Stimulated activated CD4-positive, alpha-beta T cell treated with anti-CD3 and anti-CD28 coated beads, Interleukin-4, amount 100 ng/mL, for 24 hours (primary cell): ENCODE data around the gene OGFR.

Experiments
- DNase-seq: peaks from one replicate; pipeline ENCODE4 v3.0.0-alpha.2; 2020

Gene OGFR

DNA sequence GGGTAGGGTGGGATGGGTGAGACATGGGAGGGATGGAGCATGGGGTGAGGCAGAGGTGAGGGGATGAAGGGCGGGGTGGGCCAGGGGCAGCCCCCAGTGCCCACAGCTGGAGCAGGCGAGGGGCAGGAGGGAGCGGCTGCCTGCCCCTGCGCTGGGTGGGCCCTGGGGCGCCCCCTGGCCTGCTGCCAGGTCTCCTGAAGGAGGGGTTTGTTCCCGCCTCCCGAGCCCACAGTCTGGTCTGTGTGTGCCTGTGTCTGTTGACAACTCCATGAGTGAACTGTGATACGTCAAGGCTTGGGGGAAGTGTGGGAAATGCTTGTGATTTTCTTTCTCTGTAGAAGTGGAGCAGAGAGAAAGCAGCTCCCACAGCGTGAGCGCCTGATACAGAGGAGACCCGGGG is 19.2 kb upstream of the OGFR start:
- DNase-seq: no peak

DNA sequence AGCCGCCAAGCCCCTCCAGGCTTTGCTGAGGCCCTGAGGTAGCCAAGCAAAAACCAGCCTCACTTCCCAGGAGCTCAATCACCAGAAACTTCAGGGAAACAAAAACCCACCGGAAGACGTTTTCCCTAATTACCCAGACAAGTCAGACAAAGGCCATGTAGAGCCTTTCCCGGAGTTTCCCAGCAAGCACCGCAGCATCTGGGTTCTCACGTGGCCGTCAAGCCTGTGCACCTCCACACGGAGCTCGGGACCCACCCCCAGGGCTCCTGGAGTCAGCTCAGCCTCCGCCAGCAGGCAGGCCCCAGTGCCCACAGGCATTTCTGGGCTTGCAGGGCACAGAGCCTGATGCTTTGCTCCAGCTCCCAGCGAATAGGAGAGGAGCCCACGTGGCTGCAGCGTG is 18.5 kb upstream of the OGFR start:
- DNase-seq: no peak

DNA sequence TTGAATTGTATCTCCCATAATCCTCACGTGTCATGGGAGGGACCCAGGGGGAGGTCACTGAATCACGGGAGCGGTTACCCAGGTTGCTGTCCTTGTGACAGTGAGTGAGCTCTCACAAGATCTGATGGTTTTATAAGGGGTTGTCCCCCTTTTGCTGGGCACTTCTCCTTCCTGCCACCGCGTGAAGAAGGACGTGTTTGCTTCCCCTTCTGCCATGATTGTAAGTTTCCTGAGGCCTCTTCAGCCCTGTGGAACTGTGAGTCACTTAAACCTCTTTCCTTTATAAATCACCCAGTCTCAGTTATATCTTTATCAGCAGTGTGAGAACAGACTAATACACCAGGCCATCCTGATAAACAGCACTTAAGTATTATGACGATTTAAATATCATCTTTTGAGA is 17.3 kb upstream of the OGFR start:
- no peak for DNase-seq

DNA sequence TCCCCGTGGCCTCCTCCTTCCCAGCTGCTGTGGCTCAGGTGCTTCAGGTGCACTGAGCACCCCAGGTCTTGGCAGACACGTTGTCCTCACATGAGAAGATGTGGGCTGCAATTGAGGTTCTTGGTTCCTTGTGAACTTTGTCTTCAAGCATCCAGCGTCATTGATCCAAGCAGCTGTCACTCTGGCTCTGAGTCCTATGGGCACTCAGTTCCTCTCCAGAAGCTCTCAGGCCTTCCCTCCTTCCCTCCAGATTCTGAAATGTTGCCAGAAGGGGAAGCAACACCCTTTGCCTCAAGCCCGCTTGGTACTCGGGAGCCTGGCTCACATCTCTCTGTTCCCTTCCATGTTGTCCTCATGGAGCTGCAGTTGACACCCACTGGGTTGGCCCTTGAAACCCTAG is 16.8 kb upstream of the OGFR start:
- no peak for DNase-seq

DNA sequence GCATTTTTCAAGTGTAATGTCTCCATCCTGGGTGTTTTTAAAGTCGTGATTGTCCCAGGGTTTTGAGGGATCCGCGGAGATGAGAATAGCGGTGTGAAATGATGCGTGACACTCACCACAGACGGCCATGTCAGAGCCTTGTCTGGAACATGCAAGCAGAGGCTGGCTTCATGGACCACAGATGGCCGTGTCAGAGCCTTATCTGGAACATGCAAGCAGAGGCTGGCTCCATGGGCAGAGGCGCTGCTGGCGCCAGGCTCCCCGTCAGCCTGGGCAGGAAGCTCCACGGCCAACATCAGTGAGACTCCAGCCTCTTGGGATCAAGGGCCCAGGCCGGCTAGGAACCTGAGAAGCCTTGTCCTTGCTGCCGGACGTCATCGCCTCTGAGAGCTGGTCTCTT is 16.0 kb upstream of the OGFR start:
- DNase-seq: no peak

DNA sequence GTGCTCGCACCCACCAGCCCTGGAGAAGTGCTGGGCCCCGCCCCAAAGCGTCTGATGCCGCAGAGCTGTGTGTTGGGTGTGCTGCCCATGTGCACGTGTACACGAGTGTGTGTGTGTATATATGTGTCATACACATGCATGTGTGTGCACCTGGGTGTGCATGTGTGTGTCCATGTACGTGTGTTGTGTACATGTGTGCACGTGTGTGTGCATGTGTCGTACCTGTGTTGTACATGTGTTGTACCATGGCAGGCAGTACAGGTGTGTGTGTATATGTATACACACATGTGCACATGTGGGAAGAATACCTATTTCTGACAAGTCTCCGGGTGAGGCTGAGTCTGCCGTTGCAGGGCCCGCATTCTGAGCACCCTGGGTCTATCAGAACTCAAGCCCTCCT is 14.6 kb upstream of the OGFR start:
- no peak for DNase-seq

DNA sequence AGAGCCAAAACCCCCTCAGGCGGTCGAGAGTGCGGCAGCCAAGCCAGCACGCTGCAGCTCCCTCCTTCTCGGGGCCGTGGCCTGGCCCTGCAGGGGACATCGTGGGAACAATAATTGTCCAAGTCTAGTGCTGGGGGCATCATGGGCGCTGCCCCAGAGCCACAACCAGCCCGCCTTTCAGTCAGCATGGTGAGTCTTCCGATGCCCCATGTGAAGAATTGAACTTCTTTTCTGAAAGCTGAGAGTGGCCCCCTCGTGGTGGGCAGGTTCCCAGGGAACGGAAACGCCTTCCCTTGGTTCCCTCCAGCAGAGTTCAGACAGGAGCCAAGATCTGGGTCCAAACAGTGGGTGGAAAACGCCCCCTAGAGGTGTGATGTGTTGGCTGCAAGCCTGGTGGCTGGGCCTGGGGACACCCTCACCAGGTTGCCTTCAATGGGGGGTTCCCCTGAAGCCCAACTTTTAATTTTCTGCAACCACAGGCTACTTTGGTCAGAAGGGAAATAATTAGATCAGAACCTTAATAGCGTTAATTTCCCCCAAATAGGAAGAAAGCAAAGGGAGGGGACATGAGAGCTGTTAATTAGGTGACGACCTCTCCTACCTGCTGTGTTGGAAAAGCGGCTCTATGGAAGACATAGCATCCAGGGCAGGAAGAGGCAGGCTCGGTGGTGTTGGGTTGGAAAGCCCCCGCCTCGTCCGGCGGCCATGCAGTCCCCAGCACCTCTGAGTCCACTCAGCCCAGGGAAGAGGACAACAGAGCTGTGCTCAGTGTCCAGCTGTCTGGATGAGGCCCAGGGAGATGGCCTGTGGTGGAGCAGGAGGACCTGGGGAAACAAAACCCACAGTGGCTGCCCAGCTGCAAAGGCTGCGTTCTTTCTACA is 13.1 kb upstream of the OGFR start:
- DNase-seq: peak; percentile 82

DNA sequence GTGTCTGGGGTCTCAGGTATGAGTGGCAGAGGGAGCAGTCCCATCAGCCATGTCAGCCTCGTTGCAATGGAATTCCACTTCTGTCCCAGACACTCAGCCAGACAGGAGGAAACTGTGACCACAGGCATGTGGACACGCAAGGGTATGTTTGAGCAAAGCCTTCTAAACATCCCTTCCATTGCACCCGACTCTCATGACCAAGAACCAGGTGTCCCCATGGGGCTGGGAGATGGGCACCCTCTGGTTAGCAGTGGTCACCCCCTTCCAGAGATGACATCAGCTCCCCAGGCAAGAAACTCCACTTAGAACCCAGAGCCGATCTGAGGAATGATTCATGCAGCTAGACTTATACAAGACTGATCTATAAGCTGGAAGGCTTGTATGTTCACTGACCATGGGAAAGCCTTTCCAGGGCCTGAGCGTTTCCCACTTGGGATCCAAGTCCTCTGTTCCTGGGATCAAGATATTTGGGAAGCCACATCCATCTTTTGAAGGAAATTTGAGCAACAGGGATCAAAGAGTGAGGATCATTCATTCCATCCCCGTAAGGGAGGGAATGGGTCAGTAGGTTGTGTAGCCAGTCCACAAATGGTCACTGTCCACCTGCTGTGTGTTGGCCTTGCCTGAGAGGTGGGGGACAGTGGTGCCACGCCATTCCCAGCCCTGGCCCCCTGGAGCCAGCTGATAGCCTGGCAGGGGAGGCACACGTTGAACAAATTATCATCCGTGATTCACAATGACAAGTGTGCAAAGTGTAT is 12.3 kb upstream of the OGFR start:
- DNase-seq: no peak

DNA sequence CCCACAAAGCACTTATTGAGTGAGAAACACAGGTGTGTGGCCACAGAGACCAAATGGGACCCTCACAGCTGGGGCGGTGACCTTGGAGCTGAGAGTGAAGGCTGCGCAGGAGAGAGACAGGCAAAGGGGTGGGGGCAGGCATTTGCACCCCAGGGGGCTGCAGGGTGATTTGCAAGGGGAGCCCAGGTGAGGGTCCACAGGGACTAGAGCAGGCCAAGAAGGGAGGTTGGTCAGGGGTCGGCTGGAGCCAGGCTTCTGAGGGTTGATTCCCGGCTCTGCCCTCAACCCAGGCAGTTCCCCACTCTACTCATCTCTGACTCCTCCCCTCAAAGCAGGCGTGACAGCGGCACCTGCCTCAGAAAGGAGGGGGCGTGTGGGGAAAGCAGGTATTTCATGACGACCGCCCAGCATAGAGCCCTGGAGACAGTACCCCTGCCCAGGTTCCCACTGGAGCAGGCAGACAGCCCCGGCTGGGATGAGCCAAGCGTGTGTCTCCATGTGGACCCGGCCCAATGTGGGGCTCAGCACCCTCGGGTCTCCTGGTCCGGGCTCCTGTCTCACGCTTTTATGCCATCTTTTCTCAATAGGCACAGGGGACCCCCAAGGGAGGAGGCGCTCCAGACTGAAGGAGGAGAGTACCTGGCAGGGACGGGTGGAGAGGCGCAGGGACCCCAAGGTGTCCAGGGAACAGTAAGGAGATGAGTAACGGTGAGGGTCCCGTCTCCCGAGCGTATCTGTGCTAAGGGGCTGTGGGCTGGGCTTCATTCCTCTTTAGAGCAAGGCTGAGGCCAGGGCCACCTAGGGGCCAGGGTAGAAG is 11.5 kb upstream of the OGFR start:
- no peak for DNase-seq

DNA sequence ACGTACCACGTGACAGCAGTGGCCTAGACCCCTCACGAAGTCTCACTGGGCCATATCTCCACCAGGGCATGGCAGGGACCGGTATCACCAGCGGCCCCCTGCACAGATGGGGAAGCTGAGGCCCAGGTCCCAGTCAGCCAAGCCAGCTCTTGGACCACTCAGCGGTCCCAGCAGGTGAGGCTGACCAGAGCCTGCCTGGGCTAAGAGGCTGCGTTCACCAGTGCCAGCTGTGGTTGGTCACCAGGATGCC is 11.0 kb upstream of the OGFR start:
- DNase-seq: no peak

DNA sequence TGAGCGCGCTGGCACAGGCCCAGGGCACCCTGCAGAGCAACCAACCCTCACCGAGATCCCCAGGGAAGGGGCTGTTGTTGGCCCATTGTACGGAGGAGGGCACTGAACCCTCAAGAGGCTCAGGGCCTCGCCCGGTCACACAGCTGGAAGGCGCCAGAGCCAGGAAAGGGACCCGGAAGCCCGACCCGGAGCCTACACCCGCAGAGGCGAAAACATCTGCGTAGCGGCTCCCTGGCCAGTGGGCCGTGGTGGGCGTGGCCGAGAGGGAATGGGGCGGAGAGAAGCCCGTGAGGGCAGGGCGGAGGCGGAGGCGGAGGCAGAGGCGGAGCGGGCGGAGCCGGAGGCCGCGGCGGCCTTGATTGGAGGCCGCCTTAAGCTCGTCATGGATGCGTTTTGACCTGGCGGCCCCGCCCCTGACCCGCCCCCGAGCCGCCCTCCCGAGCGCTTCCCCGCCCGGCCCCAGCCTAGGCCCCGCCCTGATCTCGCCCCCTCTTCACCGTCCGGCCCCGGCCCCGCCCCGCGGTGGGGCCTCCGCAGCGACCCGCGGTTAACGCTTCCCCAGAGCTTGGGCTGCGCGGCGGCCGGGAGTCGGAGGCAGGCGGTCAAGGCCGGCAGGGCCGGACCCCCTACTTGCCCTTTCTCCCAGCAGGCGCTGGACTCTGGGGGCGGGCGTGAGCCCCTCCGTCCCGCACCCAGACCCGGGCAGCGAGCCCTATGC is 10.5 kb upstream of the OGFR start:
- peak; percentile 93 for DNase-seq

DNA sequence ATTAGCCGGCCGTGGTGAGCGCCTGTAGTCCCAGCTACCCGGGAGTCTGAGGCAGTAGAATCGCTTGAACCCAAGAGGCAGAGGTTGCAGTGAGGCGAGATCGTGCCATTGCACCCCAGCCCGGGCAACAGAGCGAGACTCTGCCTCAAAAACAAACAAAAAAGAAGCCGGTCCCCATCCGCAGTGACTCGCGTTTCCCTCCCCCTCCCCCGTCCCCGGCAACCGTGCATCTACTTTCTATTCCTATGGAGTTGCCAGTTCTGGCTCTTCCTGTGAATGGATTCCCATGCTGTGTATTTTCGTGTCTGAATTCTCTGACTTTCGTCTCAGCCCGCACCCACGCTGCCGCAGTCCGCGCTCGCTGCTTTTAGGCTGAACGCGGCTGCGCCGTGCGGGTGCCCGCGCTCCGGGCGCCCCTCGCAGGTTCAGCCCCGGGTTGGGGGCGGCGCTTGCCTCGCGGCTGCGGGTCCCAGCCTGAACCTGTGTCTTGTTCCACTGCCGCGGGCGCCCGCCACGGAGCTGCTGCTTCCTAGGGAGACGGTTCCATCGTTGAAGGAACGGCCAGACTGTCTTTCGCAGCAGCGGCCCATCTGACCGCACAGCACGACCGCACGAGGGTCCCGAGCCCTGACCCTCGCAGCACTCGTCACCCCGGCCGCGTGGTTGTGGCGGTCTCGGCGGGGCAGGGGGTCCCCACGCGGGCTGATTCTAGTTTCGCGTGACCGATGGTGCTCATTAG is 9.4 kb upstream of the OGFR start:
- peak; percentile 69 for DNase-seq

DNA sequence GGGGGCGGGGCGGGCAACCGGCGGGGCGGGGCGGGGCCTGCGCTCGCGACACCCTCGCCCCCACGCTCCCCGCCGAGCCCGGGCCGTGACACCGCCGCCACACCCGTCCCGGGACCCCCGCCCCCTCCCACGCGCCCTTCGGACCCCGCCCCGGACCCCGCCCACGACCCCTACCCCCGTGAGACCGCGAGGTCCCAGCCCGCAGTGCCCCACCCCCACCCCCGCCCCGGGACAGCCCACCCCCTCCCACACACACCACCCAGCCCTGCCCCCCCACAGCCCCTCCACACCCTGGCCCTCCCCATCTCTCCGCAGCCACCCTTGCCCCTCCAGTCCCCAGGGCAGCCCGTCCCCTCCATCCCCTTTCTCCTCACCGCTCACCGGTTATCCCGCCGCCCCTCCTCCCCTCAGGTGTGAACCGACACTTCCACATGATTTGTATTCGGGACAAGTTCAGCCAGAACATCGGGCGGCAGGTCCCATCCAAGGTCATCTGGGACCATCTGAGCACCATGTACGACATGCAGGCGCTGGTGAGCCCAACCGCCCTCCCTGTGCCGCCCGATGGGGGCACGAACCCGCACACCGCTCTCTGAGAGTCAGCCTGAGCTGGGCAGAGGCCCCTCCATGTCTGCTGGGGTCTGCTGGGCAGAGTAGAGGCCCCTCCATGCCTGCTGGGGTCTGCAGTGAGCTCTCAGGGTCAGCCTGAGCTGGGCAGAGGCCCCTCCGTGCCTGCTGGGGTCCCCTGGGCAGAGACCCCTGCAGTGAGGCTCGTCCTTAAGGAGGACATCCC is 7.7 kb upstream of the OGFR start:
- DNase-seq: no peak

DNA sequence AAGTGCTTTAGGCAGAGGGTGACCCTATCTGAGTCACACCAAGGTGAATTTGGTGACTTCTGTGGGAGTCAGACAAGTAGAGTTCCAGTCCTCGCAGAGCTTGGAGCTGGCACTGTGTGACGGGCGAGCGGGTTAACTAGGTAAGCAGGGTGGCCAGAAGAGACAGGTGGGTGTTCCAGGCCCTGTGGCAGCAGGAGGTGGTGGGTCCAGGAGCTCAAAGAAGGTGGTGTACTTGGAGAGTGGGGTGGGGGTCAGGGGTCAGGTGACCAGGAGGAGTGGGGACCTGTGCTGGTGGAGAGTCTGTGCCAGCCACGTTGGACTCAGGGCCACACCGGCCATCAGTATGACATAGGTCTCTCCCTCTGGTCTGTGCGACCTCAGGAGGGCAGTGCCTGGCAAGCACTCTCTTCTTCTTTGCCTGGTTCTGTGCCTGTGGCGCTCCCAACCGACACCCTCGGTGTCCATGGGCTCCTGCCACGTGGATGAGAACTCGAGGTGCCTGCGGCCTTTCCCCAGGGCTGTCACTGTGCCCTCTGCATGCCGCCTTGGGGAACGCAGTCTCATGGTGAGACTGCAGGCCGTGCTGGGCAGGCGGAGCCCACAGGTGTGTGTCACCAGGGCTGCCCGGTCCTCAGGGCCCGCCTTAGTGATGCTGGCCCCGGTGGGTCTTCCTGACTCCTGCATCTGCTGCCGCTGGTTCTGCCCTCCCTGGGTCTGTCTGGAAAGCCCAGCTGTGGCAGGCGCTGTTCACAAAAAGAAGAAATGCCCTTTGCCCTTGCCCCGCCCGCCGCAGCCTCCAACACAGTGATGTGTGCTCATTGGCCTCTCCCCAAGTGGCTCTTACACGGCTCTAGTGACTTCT is 6.7 kb upstream of the OGFR start:
- no peak for DNase-seq

DNA sequence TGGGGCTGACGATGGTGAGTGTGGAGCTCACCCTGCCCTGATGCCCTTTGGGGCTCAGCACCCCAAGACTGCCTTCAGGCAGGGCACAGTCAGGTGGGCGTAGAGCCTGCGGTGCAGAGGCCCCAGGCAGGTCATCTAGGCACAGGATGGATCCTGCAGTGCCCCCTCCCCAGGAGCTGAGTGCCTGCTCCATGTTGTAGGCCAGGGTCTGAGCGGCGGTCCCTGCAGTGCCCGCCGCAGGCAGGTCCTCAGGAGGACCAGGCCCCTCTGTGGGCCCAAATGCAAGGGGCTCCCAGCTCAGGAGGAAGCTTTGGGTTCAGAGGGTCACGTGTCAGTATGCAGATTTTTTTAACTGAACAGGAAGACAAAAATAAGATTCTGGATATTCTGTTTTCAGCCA is 5.6 kb upstream of the OGFR start:
- no peak for DNase-seq

DNA sequence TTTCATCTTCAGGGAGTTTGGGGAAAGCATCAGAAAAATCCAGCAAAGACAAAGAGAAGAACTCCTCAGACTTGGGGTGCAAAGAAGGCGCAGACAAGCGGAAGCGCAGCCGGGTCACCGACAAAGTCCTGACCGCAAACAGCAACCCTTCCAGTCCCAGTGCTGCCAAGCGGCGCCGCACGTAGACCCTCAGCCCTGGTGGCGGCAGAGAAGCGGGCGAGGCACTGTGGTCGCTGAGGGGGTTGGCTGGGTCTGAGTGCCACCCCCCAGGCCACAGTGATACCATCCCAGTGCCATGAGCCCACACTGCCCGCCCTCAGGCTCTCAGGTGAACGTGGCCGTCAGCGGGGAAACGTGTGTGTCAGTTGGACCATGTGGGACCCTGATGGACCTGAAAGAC is 5.2 kb upstream of the OGFR start:
- no peak for DNase-seq

DNA sequence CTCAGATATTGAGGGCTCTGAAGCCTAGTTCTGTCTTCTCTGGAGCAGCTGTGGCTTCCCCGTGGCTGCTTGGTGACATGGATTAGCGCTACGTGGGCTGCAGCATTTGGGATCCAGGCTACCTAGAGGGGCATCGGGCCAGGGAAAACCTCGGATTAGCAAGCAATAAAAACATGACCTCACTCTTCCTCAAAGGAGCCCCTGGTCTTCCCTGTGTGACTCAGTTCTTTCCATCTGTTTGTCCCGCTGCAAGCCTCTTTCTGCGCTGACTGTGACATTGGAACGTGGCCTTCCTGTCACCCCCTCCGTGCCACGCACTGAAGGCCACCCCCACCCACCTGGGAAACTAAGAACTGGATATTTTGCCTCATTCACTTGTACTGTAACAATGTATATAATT is 4.8 kb upstream of the OGFR start:
- no peak for DNase-seq

DNA sequence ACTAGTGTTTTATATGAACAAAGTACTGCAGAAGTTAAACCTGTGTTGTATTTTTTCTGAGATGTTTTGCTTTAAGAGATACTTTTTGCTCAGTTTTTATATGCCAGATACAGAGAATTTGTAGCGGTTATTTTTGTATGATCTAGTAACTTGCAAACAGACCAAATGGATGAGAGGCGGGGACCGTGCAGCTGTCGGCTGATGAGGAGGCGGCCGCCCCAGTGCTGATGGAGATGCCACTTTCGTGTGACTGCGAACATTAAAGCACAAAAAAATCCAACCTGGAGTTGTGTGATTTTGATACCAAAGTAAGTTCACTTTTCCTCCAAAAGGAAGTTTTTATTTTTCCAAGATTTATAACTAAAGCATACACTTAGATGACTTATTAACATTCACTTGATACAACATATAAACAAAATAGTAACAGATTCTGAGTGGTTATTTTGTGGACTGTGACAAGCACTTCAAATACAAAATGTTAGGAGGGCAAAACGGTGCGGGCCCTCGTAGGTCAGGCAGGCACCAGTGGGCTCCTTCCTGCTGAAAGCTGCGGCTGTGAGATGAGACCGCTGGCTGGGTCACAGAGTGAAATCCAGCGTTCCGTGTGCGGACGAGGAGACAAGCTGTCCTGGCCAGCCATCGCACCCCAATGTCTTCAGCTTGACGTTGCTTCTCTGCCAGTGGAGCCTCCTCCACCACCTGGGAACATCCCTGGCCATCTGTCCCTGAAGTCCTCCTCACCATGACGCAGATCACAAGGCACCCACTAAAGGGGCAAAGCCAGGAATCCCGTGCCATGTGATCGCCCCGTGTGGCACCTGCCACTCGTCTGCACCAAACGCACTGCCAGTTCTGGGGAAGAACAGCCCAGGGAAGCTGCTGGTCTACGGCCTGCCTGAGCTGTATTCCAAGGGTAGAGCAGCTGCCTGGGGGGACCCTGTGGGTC is 4.0 kb upstream of the OGFR start:
- DNase-seq: no peak

DNA sequence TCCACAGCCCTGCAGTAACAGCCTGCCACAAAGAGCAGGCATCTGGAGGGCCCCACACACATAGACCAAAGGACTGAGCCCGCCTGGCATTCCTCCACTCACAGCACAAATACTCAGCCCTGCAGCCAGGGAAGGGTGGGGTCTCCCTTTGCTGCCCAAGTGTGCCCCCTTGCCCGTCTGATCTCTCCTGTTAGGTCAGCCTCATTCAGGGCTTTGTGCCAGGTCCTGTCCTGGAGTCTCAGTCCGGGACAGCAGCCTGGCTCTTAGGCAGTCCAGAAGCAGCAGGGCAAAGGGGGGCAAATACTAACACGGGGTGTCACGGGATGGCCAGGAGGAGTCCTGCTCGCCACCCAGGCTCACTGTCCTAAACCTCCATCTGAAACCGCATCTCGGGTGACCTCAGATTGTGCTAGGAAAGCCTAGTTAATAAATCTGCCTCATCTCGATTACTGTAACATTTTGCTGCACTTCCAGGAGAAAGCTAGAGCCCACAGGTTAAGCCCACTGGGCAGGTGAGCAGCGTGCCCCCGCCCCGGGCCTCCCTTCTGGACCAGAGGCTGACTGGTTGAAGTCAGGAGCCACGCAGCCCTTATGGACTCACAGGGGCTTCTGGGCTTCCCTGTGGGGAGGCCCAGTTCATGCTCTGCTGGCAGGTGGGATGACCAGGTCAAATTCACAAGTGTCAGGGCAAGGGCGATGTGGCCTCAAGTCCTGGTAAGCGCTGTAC is 3.2 kb upstream of the OGFR start:
- DNase-seq: no peak
